GM19351 (cell line): Measurements from ENCODE around the gene SLC46A1.

ENCODE experiments used
- ATAC-seq: cut with Tn5 transposase; IDR thresholded peaks from one replicate; pipeline ENCODE4 v1.9.1; 2021; ENCODE audit warnings: mild to moderate bottlenecking, moderate library complexity; ENCODE audit not compliant: unreplicated experiment

The SLC46A1 gene

DNA sequence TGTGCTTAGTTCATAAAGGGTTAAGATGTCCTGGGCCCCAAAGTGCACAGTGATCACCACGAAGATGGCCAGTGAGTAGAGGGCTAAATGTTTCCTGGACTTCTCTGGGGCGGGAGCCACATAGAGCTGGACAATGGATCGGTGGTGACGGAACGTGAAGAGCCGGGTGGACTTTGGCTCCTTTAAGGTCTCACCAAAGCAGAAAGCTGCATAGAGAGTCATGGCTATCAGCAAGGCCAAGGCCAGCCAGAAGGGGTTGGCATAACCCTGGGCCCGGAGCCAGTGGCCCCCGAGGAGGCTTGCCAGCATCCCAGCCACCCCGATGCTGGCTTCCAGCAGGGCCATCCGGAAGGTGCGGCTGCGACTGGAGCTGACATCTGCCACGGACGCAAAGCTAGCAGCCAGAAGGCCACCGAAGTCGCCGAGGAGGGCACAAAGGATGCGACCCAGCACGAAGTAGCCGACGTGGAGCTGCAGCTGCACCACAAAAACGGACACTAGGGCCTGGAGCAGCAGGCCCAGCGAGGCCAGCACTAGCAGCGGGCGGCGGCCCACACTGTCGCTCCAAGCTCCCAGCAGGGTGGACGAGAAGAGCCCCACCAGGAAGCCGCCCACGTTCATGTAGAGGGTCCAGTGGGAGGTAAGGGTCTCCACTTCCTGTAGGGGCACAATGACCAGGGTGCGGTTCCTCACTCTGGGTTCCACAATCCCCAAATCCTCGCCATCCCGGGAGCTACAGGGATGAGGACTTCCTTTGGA lies 1.0 kb downstream of the SLC46A1 start:
- ATAC-seq, result no peak

DNA sequence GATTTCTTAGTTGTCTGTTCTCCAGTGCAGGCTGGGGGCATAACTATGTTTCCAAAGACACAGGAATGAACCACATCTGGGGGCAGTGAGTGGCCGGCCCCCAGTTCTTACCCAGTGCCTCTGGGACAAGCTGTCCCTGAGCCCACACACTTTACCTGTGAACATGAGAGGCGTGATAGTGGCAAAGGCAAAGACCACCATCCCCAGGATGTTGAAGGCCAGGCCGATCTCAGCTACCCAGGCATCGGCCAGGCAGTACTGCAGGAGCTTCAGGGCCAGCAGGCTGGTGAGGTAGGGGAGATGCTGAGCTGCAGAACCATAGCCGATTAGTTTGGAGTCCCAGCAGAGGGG lies 1.6 kb downstream of the SLC46A1 start:
- ATAC-seq, result no peak

- no peak for ATAC-seq
Measured at GRCh38 chr17:28404007-28404406, 2.0 kb downstream of the SLC46A1 start.

DNA sequence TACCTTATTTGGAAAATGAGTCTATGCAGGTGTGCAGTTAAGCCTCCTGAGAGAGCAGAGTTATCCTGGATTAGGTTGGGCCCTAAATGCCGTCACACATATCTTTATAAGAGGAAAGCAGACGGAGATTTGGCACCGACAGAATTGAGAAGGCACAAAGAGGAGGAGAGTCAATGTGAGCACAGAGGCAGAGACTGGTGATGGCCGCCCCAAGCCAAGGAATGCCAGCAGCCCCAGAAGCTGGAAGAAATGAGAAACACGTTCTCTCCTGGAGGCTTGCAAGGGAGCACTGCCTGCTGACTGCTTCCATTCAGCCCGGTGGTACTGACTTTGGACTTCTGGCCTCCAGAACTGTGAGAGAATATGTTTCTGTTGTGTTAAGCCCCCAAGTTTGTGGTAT lies 3.2 kb downstream of the SLC46A1 start:
- no peak for ATAC-seq

DNA sequence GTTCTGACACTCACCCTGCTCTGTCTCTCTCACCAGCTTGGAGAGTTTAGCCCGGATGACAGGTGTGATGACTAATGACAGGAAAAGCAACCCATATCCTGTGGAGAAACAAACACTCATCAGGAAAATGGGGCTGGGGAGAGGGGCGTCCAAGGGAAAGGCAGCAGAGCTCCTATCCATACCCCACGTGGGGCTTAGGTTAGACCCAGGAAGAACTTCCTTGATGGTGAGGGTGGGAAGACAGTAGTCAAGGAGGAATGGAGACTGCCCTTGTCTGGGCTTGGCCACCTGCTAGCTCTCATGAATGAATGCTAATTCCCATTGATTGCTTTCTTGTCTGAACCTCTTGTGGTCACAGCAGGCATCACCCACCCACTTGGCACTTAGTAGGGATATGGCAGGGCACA lies 3.8 kb downstream of the SLC46A1 start:
- ATAC-seq, result no peak

DNA sequence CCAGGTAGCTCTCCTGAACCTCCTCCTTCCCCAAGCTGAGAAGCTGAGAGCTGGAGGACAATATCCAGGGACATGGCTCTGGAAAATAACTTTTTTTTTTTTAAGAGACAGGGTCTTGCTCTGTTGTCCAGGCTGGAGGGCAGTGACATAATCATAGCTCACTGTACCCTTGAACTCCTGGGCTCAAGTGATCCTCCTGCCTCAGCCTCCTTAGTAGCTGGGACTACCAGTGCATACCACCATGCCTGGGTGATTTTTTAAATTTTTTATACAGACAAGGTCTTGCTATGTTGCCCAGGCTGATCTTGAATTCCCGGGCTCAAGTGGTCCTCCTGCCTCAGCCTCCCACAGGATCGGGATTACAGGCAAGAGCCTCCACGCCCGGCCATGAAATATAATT lies 6.2 kb downstream of the SLC46A1 start:
- no peak for ATAC-seq

- no peak for ATAC-seq
Measured at GRCh38 chr17:28398280-28398981, 7.6 kb downstream of the SLC46A1 start.

DNA sequence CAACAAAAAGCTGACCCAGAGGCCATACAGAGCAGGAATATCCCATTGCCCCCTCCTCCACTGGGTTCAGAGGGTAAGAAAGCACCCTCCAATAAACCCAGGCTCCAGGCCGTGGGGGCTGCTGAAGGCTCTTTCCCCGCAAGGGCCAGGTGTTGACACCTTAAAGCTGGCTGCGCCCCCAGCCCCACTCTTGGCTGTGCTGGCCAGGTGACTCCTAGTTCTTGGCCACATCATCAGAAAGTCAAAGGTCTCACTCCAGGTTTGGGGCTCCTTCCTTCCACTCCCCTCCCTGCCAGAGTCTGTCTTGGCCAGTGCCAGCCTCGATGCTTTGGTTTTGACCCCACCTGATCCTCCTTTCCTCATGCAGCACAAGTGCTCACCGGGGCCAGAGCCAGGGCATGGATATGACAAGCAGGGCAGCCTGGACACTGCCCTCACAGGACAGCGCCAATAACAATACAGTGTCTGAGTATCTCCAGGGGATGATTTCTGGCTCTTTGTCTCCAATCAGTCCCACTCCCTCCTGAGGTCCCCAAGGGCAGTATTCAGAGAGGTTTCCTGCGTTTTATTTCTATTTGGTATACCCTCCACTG lies 8.2 kb downstream of the SLC46A1 start:
- no peak for ATAC-seq

- ATAC-seq, result no peak
Measured at GRCh38 chr17:28397275-28397674, 8.7 kb downstream of the SLC46A1 start.

DNA sequence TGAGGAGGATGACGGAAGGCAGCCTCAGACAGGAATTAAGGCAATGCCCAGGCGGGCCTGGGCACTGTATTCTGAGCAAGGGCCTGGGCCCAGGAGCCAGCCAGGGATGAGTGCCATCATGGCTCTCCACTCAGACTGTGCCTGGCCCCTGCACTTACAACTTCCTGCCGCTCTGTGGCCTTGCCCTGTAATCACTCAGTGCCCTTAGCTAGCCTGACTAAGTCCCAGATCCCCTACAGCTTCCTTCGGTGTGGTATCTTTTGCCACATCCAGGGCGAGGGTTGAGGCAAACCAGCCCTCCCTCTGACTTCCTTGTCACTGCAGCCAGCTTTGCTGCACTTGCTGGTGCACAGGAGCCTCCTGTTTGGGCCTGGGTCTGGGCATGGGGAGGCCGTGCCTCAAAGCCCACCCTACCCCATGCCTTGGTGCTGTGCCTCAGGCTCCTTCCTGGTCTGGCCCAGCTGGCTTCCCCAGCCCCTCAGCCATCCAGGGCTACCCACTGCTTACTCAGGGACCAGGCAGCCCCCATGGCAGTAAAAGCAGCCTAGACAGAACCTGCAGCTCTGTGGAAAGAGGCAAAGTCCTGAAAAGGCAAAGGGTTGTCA lies 9.3 kb downstream of the SLC46A1 start:
- ATAC-seq, result no peak

DNA sequence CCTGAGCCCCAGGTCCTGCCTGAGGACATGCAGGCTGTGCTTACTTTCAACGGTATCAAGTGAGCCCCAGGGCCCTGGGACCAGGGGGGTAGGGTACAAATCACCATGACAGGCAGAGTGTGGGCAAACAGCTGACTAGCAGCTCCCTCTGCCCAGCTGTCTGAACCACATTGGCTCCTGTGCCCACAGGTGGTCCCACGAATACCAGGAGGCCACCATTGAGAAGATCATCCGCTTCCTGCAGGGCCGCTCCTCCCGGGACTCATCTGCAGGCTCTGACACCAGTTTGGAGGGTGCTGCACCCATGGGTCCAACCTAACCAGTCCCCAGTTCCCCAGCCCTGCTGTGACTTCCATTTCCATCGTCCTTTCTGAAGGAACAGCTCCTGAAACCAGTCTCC lies 10.0 kb downstream of the SLC46A1 start:
- no peak for ATAC-seq

DNA sequence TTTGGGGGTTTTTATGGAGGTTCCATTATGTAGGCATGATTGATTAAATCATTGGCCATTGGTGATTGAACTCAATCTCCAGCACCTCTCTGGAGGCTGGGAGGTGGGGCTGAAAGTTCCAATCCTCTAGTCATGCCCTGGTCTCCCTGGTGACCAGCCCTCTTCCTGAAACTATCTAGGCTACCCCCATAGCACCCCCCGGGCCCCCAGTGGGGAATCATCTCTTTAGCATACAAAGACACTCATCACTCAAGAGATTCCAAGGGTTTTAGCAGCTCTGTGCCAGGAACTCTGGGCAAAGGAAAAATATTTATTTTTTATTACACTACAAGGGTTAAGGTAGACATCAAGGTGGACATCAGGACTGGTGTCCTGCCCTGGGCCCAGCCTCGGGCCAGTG lies 10.6 kb downstream of the SLC46A1 start:
- no peak for ATAC-seq

- ATAC-seq, result no peak
Measured at GRCh38 chr17:28394337-28395116, 11.5 kb downstream of the SLC46A1 start.

- no peak for ATAC-seq
Measured at GRCh38 chr17:28392491-28392890, 13.5 kb downstream of the SLC46A1 start.

DNA sequence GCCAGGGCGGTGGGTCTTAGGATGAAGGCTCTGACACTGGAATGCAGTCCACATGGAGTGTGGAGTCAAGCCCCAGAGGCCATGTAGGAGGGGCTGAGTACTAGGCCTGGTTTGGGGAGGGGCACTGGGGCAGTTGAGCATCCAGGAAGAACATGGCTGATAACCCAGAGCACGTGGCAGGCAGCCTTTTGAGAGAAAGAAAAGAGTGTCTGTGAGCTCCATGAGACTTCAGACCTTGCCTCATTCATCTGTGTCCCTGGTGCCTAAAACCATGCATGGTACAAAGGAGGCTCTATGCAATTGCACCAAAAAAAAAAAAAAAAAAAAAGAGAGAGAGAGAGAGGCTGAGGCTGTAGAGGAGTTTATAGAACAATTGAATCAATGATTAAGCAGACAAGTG lies 14.6 kb downstream of the SLC46A1 start:
- no peak for ATAC-seq

DNA sequence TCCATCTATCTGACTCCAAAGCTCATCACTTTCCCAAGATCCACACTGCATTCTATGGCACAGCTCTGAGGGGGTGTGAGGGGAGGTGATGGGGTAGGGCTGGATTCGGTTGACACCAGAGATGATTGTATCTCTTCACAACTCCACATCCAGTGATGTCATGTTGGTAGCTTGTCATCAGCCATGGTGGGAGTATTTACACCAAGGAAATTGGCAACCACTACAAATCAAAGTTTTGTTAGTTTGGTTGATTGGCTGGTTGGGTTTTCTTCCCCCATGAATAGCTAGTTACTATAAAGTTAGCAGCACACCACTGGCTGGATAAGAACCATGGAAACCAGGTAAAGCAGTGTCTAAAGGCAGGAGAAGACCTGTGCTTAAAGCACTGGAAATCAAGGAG lies 15.0 kb downstream of the SLC46A1 start:
- no peak for ATAC-seq

DNA sequence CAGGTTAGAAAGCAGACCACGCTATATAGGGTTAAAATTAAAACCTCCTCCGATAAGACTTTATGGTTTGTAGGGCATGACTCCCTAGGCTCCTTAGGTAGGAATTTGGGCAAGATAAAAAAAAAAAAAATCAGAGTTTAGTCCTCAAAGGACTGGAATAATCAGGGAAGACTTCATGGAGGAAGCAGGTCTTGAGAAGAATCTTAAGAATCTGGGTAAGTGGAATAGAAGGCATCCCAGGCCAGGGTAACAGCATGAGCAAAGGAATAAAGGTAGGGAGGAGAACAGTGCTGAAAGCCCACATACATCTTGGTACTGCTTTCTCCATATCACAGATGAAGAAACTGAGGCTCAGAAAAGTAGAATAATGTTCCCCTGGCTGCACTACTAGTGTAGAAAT lies 15.4 kb downstream of the SLC46A1 start:
- no peak for ATAC-seq

GRCh38 chr17:28390141-28390540 lies 15.9 kb downstream of the SLC46A1 start:
- ATAC-seq, result no peak

- ATAC-seq, result no peak
Measured at GRCh38 chr17:28388106-28388505, 17.9 kb downstream of the SLC46A1 start.

GRCh38 chr17:28386391-28386790 lies 19.6 kb downstream of the SLC46A1 start:
- ATAC-seq, result no peak

- ATAC-seq, result no peak
Measured at GRCh38 chr17:28385406-28385805, 20.6 kb downstream of the SLC46A1 start.
